B cell (primary cell): ENCODE measurements around the gene HCN1. TPM values are rescaled to one million over a fixed set of nuclear protein-coding genes. Genes with fewer than 3 reads are reported as not detected.
"Not testable (repeated sequence)": the region's sequence is repeated elsewhere in the genome, so short reads cannot be mapped to it uniquely, and the experiment has no call there.

ENCODE experiments used
- ATAC-seq: fragments of 200-7000 bp; cut with Tn5 transposase; one replicate; pipeline ENCODE4 v1.10.0; 2021; ENCODE audit warnings: low read depth, mild to moderate bottlenecking, moderate number of reproducible peaks, moderate library complexity
- CTCF ChIA-PET: fragments of 350-600 bp; sonication (Branson Sonifier 250); formaldehyde crosslinking; loops from one replicate; lab custom pipeline; 2021; ENCODE audit warnings: antibody characterized with exemption, inconsistent platforms; lab: Charles Lee
- POLR2A ChIA-PET: fragments of 350-600 bp; sonication (Branson Sonifier 250); formaldehyde crosslinking; loops from one replicate; lab custom pipeline; 2021; ENCODE audit warnings: antibody characterized with exemption; lab: Charles Lee
- DNase-seq: peaks from one replicate; pipeline ENCODE4 v3.0.0; 2013
- H2AFZ ChIP-seq: 2 replicates; pipeline ENCODE4 v1.6.1; 2012; ENCODE audit warnings: mild to moderate bottlenecking, low read depth, low read length; ENCODE audit not compliant: insufficient read depth, poor library complexity, severe bottlenecking
- H3K27ac ChIP-seq, 2 donors: 1 replicate in 1 of 2; 2 replicates in 1 of 2; pipeline ENCODE4 v1.5.1; 2012 to 2013; ENCODE audit warnings: low read length in 2 of 2, mild to moderate bottlenecking in 2 of 2, moderate library complexity in 1 of 2
- H3K27me3 ChIP-seq, 4 experiments: fragments of 200-600 bp in 1 of 4; sonication (generic) in 1 of 4; replicated peaks in 1 of 4; 1 replicate in 2 of 4; 2 replicates in 2 of 4; pipeline versions ENCODE4 v1.6.1 to v1.7.0; 2013 to 2016; ENCODE audit warnings: low read length in 3 of 4, mild to moderate bottlenecking in 2 of 4, mixed read lengths in 1 of 4, moderate library complexity in 1 of 4; ENCODE audit not compliant: insufficient read depth in 4 of 4, control insufficient read depth in 3 of 4; ENCODE audit errors: control extremely low read depth in 1 of 4
- H3K36me3 ChIP-seq, 2 experiments: replicated peaks in 1 of 2; 1 replicate in 1 of 2; 2 replicates in 1 of 2; pipeline versions ENCODE4 v1.6.1 to v1.7.1; 2013; ENCODE audit warnings: low read length in 1 of 2; ENCODE audit not compliant: insufficient read depth in 2 of 2, control insufficient read depth in 1 of 2; ENCODE audit errors: control extremely low read depth in 1 of 2, extremely low read depth in 1 of 2
- H3K4me1 ChIP-seq, 2 donors: fragments of 200-600 bp in 1 of 2; sonication (generic) in 1 of 2; 1 replicate in 1 of 2; 2 replicates in 1 of 2; pipeline versions ENCODE4 v1.5.1 to v1.6.1; 2013 to 2017; ENCODE audit warnings: low read length in 2 of 2; ENCODE audit not compliant: control insufficient read depth in 2 of 2, insufficient read depth in 2 of 2
- H3K4me2 ChIP-seq: replicated peaks from 2 replicates; pipeline ENCODE3; 2012; ENCODE audit warnings: mild to moderate bottlenecking, low read depth, low read length; ENCODE audit not compliant: poor library complexity, severe bottlenecking
- H3K4me3 ChIP-seq, 5 experiments: fragments of 200-600 bp in 1 of 5; sonication (generic) in 1 of 5; 1 replicate in 3 of 5; 2 replicates in 2 of 5; pipeline versions ENCODE4 v1.5.1 to v1.7.0; 2011 to 2016; ENCODE audit warnings: low read length in 4 of 5, mild to moderate bottlenecking in 4 of 5, low read depth in 2 of 5, control low read depth in 1 of 5, moderate library complexity in 1 of 5; ENCODE audit not compliant: insufficient read depth in 1 of 5; ENCODE audit errors: control extremely low read depth in 1 of 5, extremely low read depth in 1 of 5
- H3K79me2 ChIP-seq: fragments of 200-600 bp; sonication (generic); one replicate; pipeline ENCODE4 v1.6.0; 2016; ENCODE audit warnings: low read length; ENCODE audit not compliant: control insufficient read depth, insufficient read depth
- H3K9ac ChIP-seq: fragments of 200-600 bp; sonication (generic); 2 replicates; pipeline ENCODE4 v1.6.1; 2017; ENCODE audit warnings: mild to moderate bottlenecking, low read length, moderate library complexity
- H3K9me3 ChIP-seq, 3 donors: one replicate each; pipeline versions ENCODE4 v1.6.1 to v1.7.1; 2013; ENCODE audit warnings: low read length in 2 of 3; ENCODE audit not compliant: control insufficient read depth in 2 of 3, insufficient read depth in 1 of 3; ENCODE audit errors: control extremely low read depth in 1 of 3
- H4K20me1 ChIP-seq: 2 replicates; pipeline ENCODE4 v1.6.0; 2012; ENCODE audit warnings: mild to moderate bottlenecking, low read length; ENCODE audit not compliant: insufficient read depth, control insufficient read depth, poor library complexity, severe bottlenecking
- H3K27ac Mint-ChIP-seq: one replicate; pipeline ENCODE4 v1.8.0; 2021; ENCODE audit warnings: mixed read lengths
- H3K27me3 Mint-ChIP-seq: one replicate; pipeline ENCODE4 v1.8.0; 2021; ENCODE audit warnings: mixed read lengths
- H3K4me1 Mint-ChIP-seq: one replicate; pipeline ENCODE4 v1.8.0; 2021; ENCODE audit warnings: mixed read lengths
- H3K4me3 Mint-ChIP-seq: one replicate; pipeline ENCODE4 v1.8.0; 2021; ENCODE audit warnings: mixed read lengths
- H3K9me3 Mint-ChIP-seq: one replicate; pipeline ENCODE4 v1.8.0; 2022; ENCODE audit warnings: mixed read lengths; ENCODE audit not compliant: insufficient read depth
- CTCF ChIP-seq: fragments of 200-600 bp; IDR thresholded peaks from one replicate; pipeline ENCODE4 v1.8.0; 2022; ENCODE audit warnings: antibody characterized with exemption, mild to moderate bottlenecking
- EZH2 ChIP-seq: IDR thresholded peaks from 2 replicates; pipeline ENCODE4 v1.6.1; 2012; ENCODE audit warnings: borderline replicate concordance, low read depth, mild to moderate bottlenecking, moderate library complexity, low read length; ENCODE audit not compliant: insufficient read depth, poor library complexity, severe bottlenecking
- WGBS: methylation state at CpG from one replicate; pipeline ENCODE4 v1.1.5; 2013; ENCODE audit warnings: missing lambda C conversion rate; ENCODE audit not compliant: insufficient coverage; 5-methylcytosine and 5-hydroxymethylcytosine counted together
- intact Hi-C: fragments of 100-400 bp; cut with micrococcal nuclease; formaldehyde crosslinking; loops from one replicate; pipeline ENCODE4 v1.10.0; 2022
- polyA plus RNA-seq: library from polyadenylated mRNA; depleted of rRNA; stranded (reverse); fragments of >200 nt; gene quantifications from 2 replicates; pipeline ENCODE4 v1.2.3, GENCODE V29; 2012
- total RNA-seq, 2 donors: library from RNA; stranded (reverse); fragments of 120-200 nt in 1 of 2; gene quantifications; 1 replicate in 1 of 2; 2 replicates in 1 of 2; pipeline versions ENCODE4 v1.2.3 to v1.2.4, GENCODE V29; 2013 to 2022

The HCN1 gene
- total and polyA plus RNA-seq, 2 donors (not counting 1 experiment from before 2014, with no cell fraction given) = not detected

- H3K9me3 Mint-ChIP-seq = peaks cover 7% of the 10 kb centered on the region
- intact Hi-C loops = no loop called here
- ATAC-seq (no peak), DNase-seq (no peak)
- no peaks in the 10 kb centered on the region for H3K4me1 ChIP-seq
- H3K27ac ChIP-seq = no peak overlapping the region
- H3K9me3 ChIP-seq = peaks cover 0 to 3% (median 0%) of the 10 kb centered on the region in 3 donors
- no peaks in the 10 kb centered on the region for H3K27me3 Mint-ChIP-seq
- H2AFZ ChIP-seq = no peak overlapping the region
- no peaks in the 10 kb centered on the region for H3K79me2 ChIP-seq
- no peaks in the 10 kb centered on the region for H3K4me1 Mint-ChIP-seq
- H3K36me3 ChIP-seq = no peaks in the 10 kb centered on the region
- no peak overlapping the region for H3K4me3 Mint-ChIP-seq
- H3K27ac Mint-ChIP-seq = no peak overlapping the region
- ChIA-PET POLR2A (no interaction called here), CTCF (no interaction called here)
- H3K9ac ChIP-seq = no peak overlapping the region
- no CpG with 5 or more reads among the region's 1 CpG for WGBS
- no peak overlapping the region for H3K4me2 ChIP-seq
- H3K27me3 ChIP-seq = no peaks in the 10 kb centered on the region
- no peak overlapping the region for H3K4me3 ChIP-seq
- H4K20me1 ChIP-seq = no peaks in the 10 kb centered on the region
- TF ChIP-seq CTCF (no peak), EZH2 (no peak)
Observed at GRCh38 chr5:45334939-45335338, 361.2 kb downstream of the HCN1 start.

DNA sequence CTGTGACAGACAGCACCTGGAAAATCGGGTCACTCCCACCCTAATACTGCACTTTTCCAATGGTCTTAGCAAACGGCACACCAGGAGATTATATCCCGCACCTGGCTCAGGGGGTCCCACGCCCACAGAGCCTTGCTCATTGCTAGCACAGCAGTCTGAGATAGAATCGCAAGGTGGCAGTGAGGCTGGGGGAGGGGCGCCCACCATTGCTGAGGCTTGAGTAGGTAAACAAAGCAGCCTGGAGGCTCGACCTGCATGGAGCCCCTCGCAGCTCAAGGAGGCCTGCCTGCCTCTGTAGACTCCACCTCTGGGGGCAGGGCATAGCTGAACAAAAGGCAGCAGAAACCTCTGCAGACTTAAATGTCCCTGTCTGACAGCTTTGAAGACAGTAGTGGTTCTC is 383.6 kb downstream of the HCN1 start:
- H3K9me3 ChIP-seq, H3K4me1 Mint-ChIP-seq, H4K20me1 ChIP-seq, H3K27ac ChIP-seq, H3K9ac ChIP-seq, H3K27me3 Mint-ChIP-seq, ATAC-seq, H3K4me3 Mint-ChIP-seq, H3K79me2 ChIP-seq, H3K36me3 ChIP-seq, H3K27ac Mint-ChIP-seq, H2AFZ ChIP-seq, H3K4me2 ChIP-seq, CTCF ChIA-PET, H3K4me1 ChIP-seq, DNase-seq, H3K4me3 ChIP-seq, intact Hi-C loops, POLR2A ChIA-PET, H3K9me3 Mint-ChIP-seq, H3K27me3 ChIP-seq: not testable (repeated sequence)
- 85% methylated on average over 7 of the region's 8 CpGs for WGBS
